Astrocyte of the spinal cord (primary cell): ENCODE data around the gene BCAP31.

Experiments
- DNase-seq: peaks from one replicate; pipeline ENCODE4 v3.0.0; 2011; ENCODE audit warnings: low read depth, low spot score
- H3K4me3 ChIP-seq: 2 replicates; pipeline ENCODE4 v1.5.1; 2011; ENCODE audit warnings: low read depth, mild to moderate bottlenecking, low read length, moderate library complexity
- in situ Hi-C: cut with HindIII; loops from 2 replicates; pipeline ENCODE4 v1.10.0; 2017; ENCODE audit warnings: low sequenced_read_pairs
- TF ChIP-seq, protein P1 (sequence below): IDR thresholded peaks from 2 replicates; pipeline ENCODE4 v1.5.1; 2012; ENCODE audit warnings: low read depth, mild to moderate bottlenecking, low read length, inconsistent platforms

BCAP31 gene

GRCh38 chrX:153766098-153766817, 42.1 kb upstream of the BCAP31 start:
- DNase-seq, result peak; percentile 73
- in situ Hi-C loops, result no loop called here
- TF ChIP-seq, protein P1, sequence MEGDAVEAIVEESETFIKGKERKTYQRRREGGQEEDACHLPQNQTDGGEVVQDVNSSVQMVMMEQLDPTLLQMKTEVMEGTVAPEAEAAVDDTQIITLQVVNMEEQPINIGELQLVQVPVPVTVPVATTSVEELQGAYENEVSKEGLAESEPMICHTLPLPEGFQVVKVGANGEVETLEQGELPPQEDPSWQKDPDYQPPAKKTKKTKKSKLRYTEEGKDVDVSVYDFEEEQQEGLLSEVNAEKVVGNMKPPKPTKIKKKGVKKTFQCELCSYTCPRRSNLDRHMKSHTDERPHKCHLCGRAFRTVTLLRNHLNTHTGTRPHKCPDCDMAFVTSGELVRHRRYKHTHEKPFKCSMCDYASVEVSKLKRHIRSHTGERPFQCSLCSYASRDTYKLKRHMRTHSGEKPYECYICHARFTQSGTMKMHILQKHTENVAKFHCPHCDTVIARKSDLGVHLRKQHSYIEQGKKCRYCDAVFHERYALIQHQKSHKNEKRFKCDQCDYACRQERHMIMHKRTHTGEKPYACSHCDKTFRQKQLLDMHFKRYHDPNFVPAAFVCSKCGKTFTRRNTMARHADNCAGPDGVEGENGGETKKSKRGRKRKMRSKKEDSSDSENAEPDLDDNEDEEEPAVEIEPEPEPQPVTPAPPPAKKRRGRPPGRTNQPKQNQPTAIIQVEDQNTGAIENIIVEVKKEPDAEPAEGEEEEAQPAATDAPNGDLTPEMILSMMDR, result no peak
- H3K4me3 ChIP-seq, result peak overlapping the region; percentile 36

DNA sequence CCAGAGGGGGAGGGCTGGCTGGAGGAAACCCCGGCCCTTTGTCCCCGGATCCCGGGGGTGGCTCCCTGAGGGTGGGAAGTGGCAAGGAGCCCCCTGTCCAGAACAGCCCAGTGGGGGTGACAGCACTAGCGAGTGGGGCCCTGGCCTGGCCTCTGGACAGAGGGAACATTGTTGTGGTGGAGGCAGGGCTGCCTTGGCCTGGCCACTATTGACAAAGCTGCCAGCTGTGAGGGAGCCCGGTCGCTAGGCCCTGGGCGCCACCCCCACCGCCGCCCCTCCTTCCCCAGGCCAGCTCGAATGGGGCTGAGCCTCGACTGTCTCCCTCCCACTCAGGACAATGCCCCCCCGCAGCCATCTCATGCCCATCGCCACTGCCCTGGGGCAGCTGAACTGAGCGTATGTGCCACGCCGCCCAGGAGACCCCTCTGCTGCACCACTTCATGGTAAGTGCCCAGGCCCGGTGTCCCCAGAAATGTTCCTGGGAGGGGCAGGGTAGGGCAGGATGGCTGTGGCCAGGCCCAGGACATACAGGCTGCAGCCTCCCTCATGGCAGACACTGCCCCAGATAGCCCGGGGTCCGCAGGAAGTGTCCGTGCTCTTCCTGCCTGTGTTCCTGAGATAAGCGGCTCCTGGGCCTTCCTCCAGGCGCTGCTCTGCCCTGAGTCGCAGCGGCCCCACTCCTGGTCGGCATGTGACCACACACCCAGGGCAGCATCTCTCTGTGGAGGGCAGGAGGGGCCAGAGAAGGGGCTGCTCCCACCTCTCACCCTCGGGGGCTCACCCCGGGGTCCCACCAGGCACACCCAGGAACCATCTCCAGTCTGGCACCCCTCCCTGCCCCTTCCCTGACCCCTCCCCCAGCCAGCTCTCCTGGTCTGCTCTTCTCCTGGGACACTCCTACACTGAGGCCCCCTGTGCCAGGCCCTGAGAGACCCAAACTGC, 41.2 kb upstream of the BCAP31 start:
- in situ Hi-C loops, result no loop called here
- TF ChIP-seq, protein P1, result no peak
- DNase-seq, result no peak
- peak overlapping the region; percentile 36 for H3K4me3 ChIP-seq

DNA sequence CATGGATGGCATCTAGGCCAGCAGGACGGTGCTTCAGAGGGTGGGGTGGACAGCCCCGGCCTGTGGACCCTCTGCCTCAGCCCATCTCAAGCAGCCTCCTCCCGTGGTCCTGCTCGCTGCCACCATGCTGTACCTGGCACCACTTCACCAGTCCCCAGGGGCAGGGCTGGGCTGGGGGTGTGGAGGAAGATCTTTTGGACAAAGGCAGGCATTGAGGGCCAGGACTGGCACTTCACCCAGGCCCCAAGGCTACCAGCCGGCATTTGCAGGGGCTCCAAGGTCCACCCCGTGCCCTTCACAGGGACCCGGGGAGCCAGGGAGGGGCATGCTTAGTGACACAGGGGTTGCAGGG, 40.6 kb upstream of the BCAP31 start:
- TF ChIP-seq, protein P1, result no peak
- H3K4me3 ChIP-seq, result peak overlapping the region; percentile 36
- in situ Hi-C loops, result no loop called here

DNA sequence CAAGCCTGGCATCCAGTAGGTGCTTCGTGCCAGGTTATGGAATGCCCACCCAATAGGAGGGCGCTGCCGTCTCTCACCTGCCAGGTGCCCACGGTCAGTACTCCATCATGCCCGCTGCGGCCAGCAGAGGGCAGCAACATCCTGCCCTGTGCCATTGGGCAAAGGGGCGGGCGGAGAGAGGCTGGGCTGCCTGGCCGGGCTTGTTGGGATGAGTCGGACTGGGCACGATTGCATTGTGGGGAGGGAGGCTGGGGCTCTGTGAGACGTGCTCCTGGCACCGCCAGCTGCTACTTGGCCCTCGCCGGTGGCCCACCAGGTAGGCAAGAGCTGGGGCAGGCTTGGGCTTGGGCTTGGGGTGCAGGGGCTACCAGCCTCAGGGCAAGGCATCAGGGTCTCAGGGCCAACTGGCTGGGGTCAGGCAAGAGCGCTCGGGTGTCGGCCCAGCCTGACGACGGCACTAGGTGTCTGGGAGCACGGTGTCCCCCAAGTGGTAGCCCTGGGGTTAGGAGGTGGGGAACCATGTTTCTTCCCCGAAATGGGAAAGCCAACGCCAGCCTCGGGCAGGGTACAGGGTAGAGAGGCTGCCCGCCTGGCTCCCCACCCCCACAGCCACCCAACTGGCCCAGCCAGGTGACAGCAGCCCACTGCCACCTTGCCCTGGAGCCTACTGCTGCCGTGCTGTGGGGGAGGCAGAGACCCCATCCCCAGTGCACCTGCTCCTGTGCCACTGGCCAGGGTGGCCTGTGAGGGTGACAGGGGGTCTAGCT, 40.0 kb upstream of the BCAP31 start, which contains the start of gene PLXNB3:
Gene PLXNB3 (plus strand): TSS at position 261 of the 767 bp plus-strand sequence. CDS start 1,287 bp downstream, outside the sequence.
- peak; percentile 61 for DNase-seq
- in situ Hi-C loops, result no loop called here
- TF ChIP-seq, protein P1, result peak; percentile 79
- H3K4me3 ChIP-seq, result peak within 1 kb of the TSS; percentile 36

More for the DNA sequence above, 40.6 kb upstream of the BCAP31 start:
- no peak for DNase-seq

DNA sequence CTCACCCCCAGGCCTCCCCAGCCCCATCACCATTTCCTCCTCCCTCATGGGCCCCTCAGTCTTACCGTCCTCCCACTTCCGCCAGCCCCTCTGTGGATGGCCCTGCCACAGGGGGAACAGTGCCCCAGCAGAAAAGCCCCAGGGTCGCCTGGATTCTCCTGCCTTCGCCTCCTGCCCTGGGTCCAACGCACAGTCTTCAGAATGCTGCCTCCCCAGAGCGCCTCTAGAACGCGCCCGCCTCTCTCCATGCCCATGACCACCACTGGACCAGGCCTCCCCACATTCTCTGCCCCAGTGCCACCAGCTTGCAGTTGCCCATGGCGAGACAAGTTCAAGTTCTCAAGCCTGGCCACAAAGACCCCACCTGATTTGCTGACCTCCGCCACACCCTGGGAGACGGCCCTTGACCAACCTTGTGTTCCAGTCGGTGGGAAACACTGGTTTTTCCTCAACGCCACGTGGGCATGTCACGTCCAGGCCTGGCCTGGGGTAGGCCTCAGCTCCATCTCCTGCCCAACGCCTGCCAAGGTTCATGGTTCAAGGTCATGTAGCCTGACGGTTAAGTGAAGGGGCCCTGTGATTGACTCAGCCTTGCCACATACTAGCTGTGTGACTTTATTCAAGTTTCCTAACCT, 39.2 kb upstream of the BCAP31 start:
- TF ChIP-seq, protein P1, result no peak
- in situ Hi-C loops, result no loop called here
- DNase-seq, result no peak
- no peak overlapping the region for H3K4me3 ChIP-seq
